Fibroblast of lung (primary cell): ENCODE measurements around the gene ZC3H12C. TPM values are rescaled to one million over a fixed set of nuclear protein-coding genes. Genes with fewer than 3 reads are reported as not detected.

ENCODE experiments used
- DNase-seq, 2 donors: peaks; one replicate each; pipeline versions ENCODE4 v3.0.0 to v3.0.0-alpha.2; 2010; ENCODE audit warnings: low read depth in 2 of 2
- H2AFZ ChIP-seq: 2 replicates; pipeline ENCODE4 v1.5.1; 2012; ENCODE audit warnings: low read length, control low read depth, inconsistent platforms
- H3K27ac ChIP-seq: 2 replicates; pipeline ENCODE4 v1.5.1; 2011; ENCODE audit warnings: low read length, control low read depth; ENCODE audit not compliant: insufficient read depth
- H3K27me3 ChIP-seq: 2 replicates; pipeline ENCODE4 v1.5.1; 2011; ENCODE audit warnings: mild to moderate bottlenecking, low read length; ENCODE audit not compliant: control insufficient read depth, insufficient read depth
- H3K36me3 ChIP-seq: 2 replicates; pipeline ENCODE4 v1.5.1; 2011; ENCODE audit warnings: low read length; ENCODE audit not compliant: control insufficient read depth, insufficient read depth
- H3K4me1 ChIP-seq: 2 replicates; pipeline ENCODE4 v1.5.1; 2011; ENCODE audit warnings: low read length; ENCODE audit not compliant: control insufficient read depth, insufficient read depth; ENCODE audit errors: extremely low read depth
- H3K4me2 ChIP-seq: 2 replicates; pipeline ENCODE4 v1.5.1; 2011; ENCODE audit warnings: low read length, control low read depth; ENCODE audit not compliant: insufficient read depth; ENCODE audit errors: extremely low read depth
- H3K4me3 ChIP-seq, 4 experiments: fragments of 200-600 bp in 1 of 4; sonication (generic) in 1 of 4; replicated peaks in 1 of 4; 2 replicates each; pipeline ENCODE4 v1.5.1; 2011 to 2016; ENCODE audit warnings: low read length in 4 of 4, low read depth in 3 of 4, mild to moderate bottlenecking in 3 of 4, control low read depth in 2 of 4, inconsistent platforms in 1 of 4, mixed read lengths in 1 of 4; ENCODE audit not compliant: insufficient read depth in 1 of 4; ENCODE audit errors: control extremely low read depth in 1 of 4
- H3K79me2 ChIP-seq: 2 replicates; pipeline ENCODE4 v1.5.1; 2012; ENCODE audit warnings: mild to moderate bottlenecking, low read length, inconsistent platforms; ENCODE audit not compliant: control insufficient read depth, insufficient read depth
- H3K9ac ChIP-seq: 2 replicates; pipeline ENCODE4 v1.5.1; 2011; ENCODE audit warnings: mild to moderate bottlenecking, low read length, control low read depth; ENCODE audit not compliant: insufficient read depth
- H3K9me3 ChIP-seq: 2 replicates; pipeline ENCODE4 v1.5.1; 2012; ENCODE audit warnings: low read depth, low read length; ENCODE audit not compliant: control insufficient read depth, insufficient read depth
- H4K20me1 ChIP-seq: 2 replicates; pipeline ENCODE4 v1.5.1; 2011; ENCODE audit warnings: low read length; ENCODE audit not compliant: control insufficient read depth, insufficient read depth; ENCODE audit errors: extremely low read depth
- EZH2 ChIP-seq: IDR thresholded peaks from 2 replicates; pipeline ENCODE4 v1.5.1; 2012; ENCODE audit warnings: low read length, control low read depth, mild to moderate bottlenecking; ENCODE audit errors: missing control alignments
- polyA plus RNA-seq, 2 donors: library from polyadenylated mRNA; depleted of rRNA in 1 of 2; stranded (reverse) in 1 of 2; unstranded in 1 of 2; fragments of >200 nt; gene quantifications; 2 replicates each; pipeline ENCODE4 v1.2.1, GENCODE V29; 2011 to 2012; ENCODE audit warnings: missing spikeins in 1 of 2
- total RNA-seq: library from RNA; depleted of rRNA; stranded (reverse); fragments of >200 nt; gene quantifications from 2 replicates; pipeline ENCODE4 v1.2.1, GENCODE V29; 2014
- TF ChIP-seq, protein P1 (sequence below), 2 donors: IDR thresholded peaks in 1 of 2; conservative IDR thresholded peaks in 1 of 2; 1 replicate in 1 of 2; 2 replicates in 1 of 2; pipeline ENCODE4 v1.5.1; 2011 to 2012; ENCODE audit warnings: low read length in 2 of 2, control low read depth in 1 of 2, inconsistent platforms in 1 of 2, low read depth in 1 of 2, mild to moderate bottlenecking in 1 of 2

The ZC3H12C gene
- total and polyA plus RNA-seq, 2 donors (not counting 1 experiment from before 2014, with no cell fraction given) = 7.2 to 10.1 TPM

DNA sequence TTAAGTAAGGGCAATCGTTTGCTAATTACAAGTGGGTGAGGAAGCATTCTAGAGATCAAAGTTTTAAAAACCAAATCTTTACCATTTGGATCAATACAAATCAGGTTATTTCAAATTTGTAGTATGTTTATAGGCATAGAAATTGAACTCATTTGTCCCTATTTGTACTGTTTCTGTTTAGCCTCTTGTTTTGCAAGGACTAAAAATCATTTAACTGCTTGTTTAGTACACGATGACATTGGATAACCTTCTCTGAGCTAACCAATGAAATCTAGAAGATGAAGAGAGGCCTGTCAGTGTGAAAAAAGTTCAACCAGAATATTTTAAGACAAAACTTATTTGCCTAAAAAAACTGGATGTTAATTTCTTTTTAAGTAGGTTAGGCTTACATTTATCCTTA, 40.0 kb downstream of the ZC3H12C start:
- H3K27me3 ChIP-seq = no peaks in the 10 kb centered on the region
- H4K20me1 ChIP-seq = no peaks in the 10 kb centered on the region
- H3K27ac ChIP-seq = no peak overlapping the region
- no peak overlapping the region for H3K4me2 ChIP-seq
- H3K4me1 ChIP-seq = no peaks in the 10 kb centered on the region
- H3K9ac ChIP-seq = no peak overlapping the region
- TF ChIP-seq, protein P1, sequence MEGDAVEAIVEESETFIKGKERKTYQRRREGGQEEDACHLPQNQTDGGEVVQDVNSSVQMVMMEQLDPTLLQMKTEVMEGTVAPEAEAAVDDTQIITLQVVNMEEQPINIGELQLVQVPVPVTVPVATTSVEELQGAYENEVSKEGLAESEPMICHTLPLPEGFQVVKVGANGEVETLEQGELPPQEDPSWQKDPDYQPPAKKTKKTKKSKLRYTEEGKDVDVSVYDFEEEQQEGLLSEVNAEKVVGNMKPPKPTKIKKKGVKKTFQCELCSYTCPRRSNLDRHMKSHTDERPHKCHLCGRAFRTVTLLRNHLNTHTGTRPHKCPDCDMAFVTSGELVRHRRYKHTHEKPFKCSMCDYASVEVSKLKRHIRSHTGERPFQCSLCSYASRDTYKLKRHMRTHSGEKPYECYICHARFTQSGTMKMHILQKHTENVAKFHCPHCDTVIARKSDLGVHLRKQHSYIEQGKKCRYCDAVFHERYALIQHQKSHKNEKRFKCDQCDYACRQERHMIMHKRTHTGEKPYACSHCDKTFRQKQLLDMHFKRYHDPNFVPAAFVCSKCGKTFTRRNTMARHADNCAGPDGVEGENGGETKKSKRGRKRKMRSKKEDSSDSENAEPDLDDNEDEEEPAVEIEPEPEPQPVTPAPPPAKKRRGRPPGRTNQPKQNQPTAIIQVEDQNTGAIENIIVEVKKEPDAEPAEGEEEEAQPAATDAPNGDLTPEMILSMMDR (conservative IDR thresholded peaks at IDR 0.05 in 1 of 2, IDR thresholded peaks at IDR 0.05 in 1 of 2; ENCODE audit: low read depth in 1 of 2, low read length in 2 of 2) = no peak
- no peak for TF ChIP-seq EZH2
- H3K79me2 ChIP-seq = peaks cover 14% of the 10 kb centered on the region
- no peaks in the 10 kb centered on the region for H3K9me3 ChIP-seq
- H2AFZ ChIP-seq = no peak overlapping the region
- no peaks in the 10 kb centered on the region for H3K36me3 ChIP-seq
- DNase-seq = no peak
- no peak overlapping the region for H3K4me3 ChIP-seq

DNA sequence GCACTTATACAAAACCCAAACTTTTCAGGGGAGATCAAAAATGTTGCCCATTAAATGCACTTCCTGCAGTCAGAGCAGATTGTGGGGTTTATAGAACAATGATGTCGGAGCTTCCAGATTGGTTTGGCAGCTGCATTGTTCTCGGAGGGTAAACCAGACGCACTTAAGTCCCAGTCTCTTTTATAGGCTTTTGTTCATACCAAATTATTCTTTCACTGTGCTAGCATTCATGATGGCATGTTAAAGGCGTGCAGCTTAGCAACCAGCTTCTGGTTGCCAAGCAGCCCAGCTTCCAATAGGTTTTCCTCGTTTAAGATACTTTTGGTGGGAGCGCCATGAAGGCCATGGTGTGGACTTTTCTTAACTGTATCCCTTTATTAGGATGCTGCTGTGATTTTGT, 40.9 kb downstream of the ZC3H12C start:
- Histone ChIP-seq H3K9me3 (no peaks in the 10 kb centered on the region), H3K9ac (no peak overlapping the region), H3K4me3 (no peak overlapping the region), H2AFZ (no peak overlapping the region), H3K79me2 (peaks cover 14% of the 10 kb centered on the region), H3K4me1 (no peaks in the 10 kb centered on the region), H3K27me3 (no peaks in the 10 kb centered on the region), H3K36me3 (no peaks in the 10 kb centered on the region), H3K27ac (no peak overlapping the region), H3K4me2 (no peak overlapping the region), H4K20me1 (no peaks in the 10 kb centered on the region)
- no peak for TF ChIP-seq EZH2
- TF ChIP-seq, protein P1 (conservative IDR thresholded peaks at IDR 0.05 in 1 of 2, IDR thresholded peaks at IDR 0.05 in 1 of 2; ENCODE audit: low read depth in 1 of 2, low read length in 2 of 2) = no peak
- DNase-seq = peak in 1 of 2 donors; percentile 55

DNA sequence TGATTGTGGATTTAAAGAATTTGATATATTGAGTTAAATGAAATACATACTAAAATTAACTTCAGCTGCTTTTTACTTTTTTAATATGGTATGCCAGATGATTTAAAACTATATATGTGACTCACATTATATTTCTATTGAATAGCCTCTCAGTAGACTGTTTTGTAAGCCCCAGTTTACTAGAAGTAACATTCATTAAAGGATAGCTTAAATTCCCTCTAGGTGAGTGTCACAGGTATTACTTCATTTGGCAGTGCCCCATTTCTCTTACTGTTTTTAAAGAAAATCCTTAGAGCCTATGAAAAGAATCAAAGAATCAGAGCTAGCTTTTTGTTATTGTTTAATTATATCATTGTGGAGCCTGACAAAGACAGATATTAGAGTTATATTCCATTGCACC, 48.6 kb downstream of the ZC3H12C start:
- no peak for DNase-seq
- Histone ChIP-seq H3K27me3 (no peaks in the 10 kb centered on the region), H3K4me1 (no peaks in the 10 kb centered on the region), H3K36me3 (no peaks in the 10 kb centered on the region), H3K4me3 (no peak overlapping the region), H3K9me3 (no peaks in the 10 kb centered on the region), H3K9ac (no peak overlapping the region), H2AFZ (no peak overlapping the region), H3K4me2 (no peak overlapping the region), H3K79me2 (peaks cover 6% of the 10 kb centered on the region), H4K20me1 (no peaks in the 10 kb centered on the region), H3K27ac (no peak overlapping the region)
- TF ChIP-seq, protein P1 (conservative IDR thresholded peaks at IDR 0.05 in 1 of 2, IDR thresholded peaks at IDR 0.05 in 1 of 2; ENCODE audit: low read depth in 1 of 2, low read length in 2 of 2) = no peak
- no peak for TF ChIP-seq EZH2
